ENCODE measurements around the gene SLC39A11. TPM values are rescaled to one million over a fixed set of nuclear protein-coding genes. Genes with fewer than 3 reads are reported as not detected.

The SLC39A11 gene
- total RNA-seq, 1 experiment from 2014 or later: 18.9 TPM

DNA sequence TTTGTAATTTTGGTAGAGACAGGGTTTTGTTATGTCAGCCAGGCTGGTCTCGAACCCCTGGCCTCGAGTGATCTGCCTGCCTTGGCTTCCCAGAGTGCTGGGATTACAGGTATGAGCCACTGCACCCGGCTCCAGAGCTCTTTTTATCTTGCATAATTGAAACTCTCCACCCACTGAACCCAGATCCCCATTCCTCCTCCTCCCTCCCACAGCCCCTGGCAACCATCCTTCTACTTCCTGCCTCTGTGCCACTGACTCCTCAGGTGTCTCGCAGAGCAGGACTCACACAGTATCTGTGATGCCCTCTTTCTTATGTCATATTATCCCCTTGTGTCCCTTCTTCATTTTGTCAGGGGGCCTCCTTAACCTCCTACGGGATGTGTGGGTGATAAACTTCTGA is 340.7 kb downstream of the SLC39A11 start (continued):
- TF ChIP-seq, protein P1, sequence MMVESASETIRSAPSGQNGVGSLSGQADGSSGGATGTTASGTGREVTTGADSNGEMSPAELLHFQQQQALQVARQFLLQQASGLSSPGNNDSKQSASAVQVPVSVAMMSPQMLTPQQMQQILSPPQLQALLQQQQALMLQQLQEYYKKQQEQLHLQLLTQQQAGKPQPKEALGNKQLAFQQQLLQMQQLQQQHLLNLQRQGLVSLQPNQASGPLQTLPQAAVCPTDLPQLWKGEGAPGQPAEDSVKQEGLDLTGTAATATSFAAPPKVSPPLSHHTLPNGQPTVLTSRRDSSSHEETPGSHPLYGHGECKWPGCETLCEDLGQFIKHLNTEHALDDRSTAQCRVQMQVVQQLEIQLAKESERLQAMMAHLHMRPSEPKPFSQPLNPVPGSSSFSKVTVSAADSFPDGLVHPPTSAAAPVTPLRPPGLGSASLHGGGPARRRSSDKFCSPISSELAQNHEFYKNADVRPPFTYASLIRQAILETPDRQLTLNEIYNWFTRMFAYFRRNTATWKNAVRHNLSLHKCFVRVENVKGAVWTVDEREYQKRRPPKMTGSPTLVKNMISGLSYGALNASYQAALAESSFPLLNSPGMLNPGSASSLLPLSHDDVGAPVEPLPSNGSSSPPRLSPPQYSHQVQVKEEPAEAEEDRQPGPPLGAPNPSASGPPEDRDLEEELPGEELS (CRISPR knock-in tag; IDR thresholded peaks at IDR 0.05): no peak

DNA sequence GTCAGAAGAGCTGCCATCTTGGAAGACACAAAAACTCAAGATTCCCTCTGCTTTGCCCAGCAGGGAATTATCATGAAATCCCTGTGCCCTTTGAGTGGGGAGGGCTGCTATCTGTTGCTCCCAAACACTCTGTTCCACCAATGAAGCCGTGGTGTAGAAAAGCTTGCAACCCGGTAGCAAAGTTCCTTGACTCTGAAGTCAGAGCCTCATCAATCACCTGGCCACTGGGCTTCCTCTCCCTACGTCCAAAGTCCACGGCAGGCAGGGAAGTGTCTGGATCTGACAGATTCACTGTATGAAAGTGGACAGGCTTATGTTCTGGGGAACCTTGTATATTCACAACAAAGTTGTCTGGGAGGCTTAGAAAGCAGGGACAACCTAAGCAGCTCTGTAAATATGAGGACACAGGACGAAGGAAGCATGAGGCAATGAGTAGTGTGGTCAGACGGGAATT is 343.3 kb downstream of the SLC39A11 start:
- no peak for ATAC-seq
- H3K27me3 Mint-ChIP-seq (ENCODE audit: low read depth): no peaks in the 10 kb centered on the region

DNA sequence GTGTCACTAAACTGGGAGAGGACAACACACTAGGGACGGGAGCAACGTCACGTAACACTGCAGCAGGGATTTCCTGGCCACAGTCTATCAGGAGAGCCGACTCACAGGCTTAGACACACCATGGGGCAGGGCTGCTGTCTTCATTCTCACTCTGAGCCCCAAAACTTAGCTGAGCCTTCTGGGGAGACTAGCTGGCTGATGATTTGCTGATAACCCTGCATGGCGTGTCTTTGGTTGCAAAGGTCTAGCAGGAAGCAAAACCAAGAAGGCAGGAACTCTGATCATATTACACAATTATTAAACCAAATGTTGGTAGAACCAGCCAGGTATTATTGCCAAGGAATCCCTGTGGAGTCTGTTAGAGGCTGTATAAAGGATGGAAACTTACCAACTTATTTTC is 345.0 kb downstream of the SLC39A11 start:
- CTCF ChIA-PET: no interaction called here
- POLR2A ChIA-PET: no interaction called here
- TF ChIP-seq MYBL2 (CRISPR knock-in tag; IDR thresholded peaks at IDR 0.05) (no peak), HMGA2 (CRISPR knock-in tag; IDR thresholded peaks at IDR 0.05) (no peak), RORB (CRISPR knock-in tag; IDR thresholded peaks at IDR 0.05) (no peak), NR3C1 (CRISPR knock-in tag; conservative IDR thresholded peaks at IDR 0.05; ENCODE audit: low read depth) (no peak), EMX1 (CRISPR knock-in tag; IDR thresholded peaks at IDR 0.05) (no peak), GRHL2 (CRISPR knock-in tag; IDR thresholded peaks at IDR 0.05; ENCODE audit: insufficient replicate concordance, severe bottlenecking) (no peak), ZBTB21 (CRISPR knock-in tag; IDR thresholded peaks at IDR 0.05; ENCODE audit: borderline replicate concordance) (no peak), FOXK1 (CRISPR knock-in tag; IDR thresholded peaks at IDR 0.05) (no peak), TEAD4 (CRISPR knock-in tag; IDR thresholded peaks at IDR 0.05) (no peak), SMAD3 (CRISPR knock-in tag; IDR thresholded peaks at IDR 0.05; ENCODE audit: borderline replicate concordance) (no peak), TEAD1 (CRISPR knock-in tag; IDR thresholded peaks at IDR 0.05) (no peak)
- TF ChIP-seq, protein P2, sequence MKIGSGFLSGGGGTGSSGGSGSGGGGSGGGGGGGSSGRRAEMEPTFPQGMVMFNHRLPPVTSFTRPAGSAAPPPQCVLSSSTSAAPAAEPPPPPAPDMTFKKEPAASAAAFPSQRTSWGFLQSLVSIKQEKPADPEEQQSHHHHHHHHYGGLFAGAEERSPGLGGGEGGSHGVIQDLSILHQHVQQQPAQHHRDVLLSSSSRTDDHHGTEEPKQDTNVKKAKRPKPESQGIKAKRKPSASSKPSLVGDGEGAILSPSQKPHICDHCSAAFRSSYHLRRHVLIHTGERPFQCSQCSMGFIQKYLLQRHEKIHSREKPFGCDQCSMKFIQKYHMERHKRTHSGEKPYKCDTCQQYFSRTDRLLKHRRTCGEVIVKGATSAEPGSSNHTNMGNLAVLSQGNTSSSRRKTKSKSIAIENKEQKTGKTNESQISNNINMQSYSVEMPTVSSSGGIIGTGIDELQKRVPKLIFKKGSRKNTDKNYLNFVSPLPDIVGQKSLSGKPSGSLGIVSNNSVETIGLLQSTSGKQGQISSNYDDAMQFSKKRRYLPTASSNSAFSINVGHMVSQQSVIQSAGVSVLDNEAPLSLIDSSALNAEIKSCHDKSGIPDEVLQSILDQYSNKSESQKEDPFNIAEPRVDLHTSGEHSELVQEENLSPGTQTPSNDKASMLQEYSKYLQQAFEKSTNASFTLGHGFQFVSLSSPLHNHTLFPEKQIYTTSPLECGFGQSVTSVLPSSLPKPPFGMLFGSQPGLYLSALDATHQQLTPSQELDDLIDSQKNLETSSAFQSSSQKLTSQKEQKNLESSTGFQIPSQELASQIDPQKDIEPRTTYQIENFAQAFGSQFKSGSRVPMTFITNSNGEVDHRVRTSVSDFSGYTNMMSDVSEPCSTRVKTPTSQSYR (CRISPR knock-in tag; IDR thresholded peaks at IDR 0.05): no peak
- TF ChIP-seq, protein P3, sequence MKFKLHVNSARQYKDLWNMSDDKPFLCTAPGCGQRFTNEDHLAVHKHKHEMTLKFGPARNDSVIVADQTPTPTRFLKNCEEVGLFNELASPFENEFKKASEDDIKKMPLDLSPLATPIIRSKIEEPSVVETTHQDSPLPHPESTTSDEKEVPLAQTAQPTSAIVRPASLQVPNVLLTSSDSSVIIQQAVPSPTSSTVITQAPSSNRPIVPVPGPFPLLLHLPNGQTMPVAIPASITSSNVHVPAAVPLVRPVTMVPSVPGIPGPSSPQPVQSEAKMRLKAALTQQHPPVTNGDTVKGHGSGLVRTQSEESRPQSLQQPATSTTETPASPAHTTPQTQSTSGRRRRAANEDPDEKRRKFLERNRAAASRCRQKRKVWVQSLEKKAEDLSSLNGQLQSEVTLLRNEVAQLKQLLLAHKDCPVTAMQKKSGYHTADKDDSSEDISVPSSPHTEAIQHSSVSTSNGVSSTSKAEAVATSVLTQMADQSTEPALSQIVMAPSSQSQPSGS (CRISPR knock-in tag; IDR thresholded peaks at IDR 0.05; ENCODE audit: borderline replicate concordance, low read depth): no peak
- TF ChIP-seq, protein P4, sequence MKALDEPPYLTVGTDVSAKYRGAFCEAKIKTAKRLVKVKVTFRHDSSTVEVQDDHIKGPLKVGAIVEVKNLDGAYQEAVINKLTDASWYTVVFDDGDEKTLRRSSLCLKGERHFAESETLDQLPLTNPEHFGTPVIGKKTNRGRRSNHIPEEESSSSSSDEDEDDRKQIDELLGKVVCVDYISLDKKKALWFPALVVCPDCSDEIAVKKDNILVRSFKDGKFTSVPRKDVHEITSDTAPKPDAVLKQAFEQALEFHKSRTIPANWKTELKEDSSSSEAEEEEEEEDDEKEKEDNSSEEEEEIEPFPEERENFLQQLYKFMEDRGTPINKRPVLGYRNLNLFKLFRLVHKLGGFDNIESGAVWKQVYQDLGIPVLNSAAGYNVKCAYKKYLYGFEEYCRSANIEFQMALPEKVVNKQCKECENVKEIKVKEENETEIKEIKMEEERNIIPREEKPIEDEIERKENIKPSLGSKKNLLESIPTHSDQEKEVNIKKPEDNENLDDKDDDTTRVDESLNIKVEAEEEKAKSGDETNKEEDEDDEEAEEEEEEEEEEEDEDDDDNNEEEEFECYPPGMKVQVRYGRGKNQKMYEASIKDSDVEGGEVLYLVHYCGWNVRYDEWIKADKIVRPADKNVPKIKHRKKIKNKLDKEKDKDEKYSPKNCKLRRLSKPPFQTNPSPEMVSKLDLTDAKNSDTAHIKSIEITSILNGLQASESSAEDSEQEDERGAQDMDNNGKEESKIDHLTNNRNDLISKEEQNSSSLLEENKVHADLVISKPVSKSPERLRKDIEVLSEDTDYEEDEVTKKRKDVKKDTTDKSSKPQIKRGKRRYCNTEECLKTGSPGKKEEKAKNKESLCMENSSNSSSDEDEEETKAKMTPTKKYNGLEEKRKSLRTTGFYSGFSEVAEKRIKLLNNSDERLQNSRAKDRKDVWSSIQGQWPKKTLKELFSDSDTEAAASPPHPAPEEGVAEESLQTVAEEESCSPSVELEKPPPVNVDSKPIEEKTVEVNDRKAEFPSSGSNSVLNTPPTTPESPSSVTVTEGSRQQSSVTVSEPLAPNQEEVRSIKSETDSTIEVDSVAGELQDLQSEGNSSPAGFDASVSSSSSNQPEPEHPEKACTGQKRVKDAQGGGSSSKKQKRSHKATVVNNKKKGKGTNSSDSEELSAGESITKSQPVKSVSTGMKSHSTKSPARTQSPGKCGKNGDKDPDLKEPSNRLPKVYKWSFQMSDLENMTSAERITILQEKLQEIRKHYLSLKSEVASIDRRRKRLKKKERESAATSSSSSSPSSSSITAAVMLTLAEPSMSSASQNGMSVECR (CRISPR knock-in tag; IDR thresholded peaks at IDR 0.05; ENCODE audit: borderline replicate concordance): no peak
- TF ChIP-seq, protein P5, sequence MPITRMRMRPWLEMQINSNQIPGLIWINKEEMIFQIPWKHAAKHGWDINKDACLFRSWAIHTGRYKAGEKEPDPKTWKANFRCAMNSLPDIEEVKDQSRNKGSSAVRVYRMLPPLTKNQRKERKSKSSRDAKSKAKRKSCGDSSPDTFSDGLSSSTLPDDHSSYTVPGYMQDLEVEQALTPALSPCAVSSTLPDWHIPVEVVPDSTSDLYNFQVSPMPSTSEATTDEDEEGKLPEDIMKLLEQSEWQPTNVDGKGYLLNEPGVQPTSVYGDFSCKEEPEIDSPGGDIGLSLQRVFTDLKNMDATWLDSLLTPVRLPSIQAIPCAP (CRISPR knock-in tag; IDR thresholded peaks at IDR 0.05): no peak

More for the DNA sequence above, 343.3 kb downstream of the SLC39A11 start:
- DNase-seq (ENCODE audit: low spot score): no peak
- no peaks in the 10 kb centered on the region for H3K36me3 Mint-ChIP-seq
- H3K9me3 Mint-ChIP-seq: peaks cover 6% of the 10 kb centered on the region
- TF ChIP-seq, protein P2 (CRISPR knock-in tag; IDR thresholded peaks at IDR 0.05): no peak
- TF ChIP-seq ZNF671 (CRISPR knock-in tag; IDR thresholded peaks at IDR 0.05): no peak
- no peak for TF ChIP-seq SMAD3 (CRISPR knock-in tag; IDR thresholded peaks at IDR 0.05; ENCODE audit: borderline replicate concordance)
- no peak for TF ChIP-seq TCF7 (CRISPR knock-in tag; IDR thresholded peaks at IDR 0.05; ENCODE audit: low read depth)
- TF ChIP-seq TEAD1 (CRISPR knock-in tag; IDR thresholded peaks at IDR 0.05): no peak
- H3K4me3 Mint-ChIP-seq: no peak overlapping the region
- ChIA-PET CTCF (no interaction called here), POLR2A (no interaction called here)
- H3K27ac Mint-ChIP-seq: no peak overlapping the region
- no peaks in the 10 kb centered on the region for H3K4me1 Mint-ChIP-seq

More for the DNA sequence above, 345.0 kb downstream of the SLC39A11 start:
- Mint-ChIP-seq H3K4me1 (peaks cover 16% of the 10 kb centered on the region), H3K9me3 (peaks cover 6% of the 10 kb centered on the region), H3K36me3 (no peaks in the 10 kb centered on the region), H3K4me3 (no peak overlapping the region), H3K27ac (no peak overlapping the region), H3K27me3 (ENCODE audit: low read depth) (no peaks in the 10 kb centered on the region)
- DNase-seq (ENCODE audit: low spot score) (no peak), ATAC-seq (no peak)
